GM15510 (cell line): Measurements from ENCODE around the gene PHF13.

Experiments
- POLR2A ChIP-seq: IDR thresholded peaks from 3 replicates; pipeline ENCODE4 v1.6.1; 2011; ENCODE audit warnings: borderline replicate concordance; ENCODE audit not compliant: insufficient read length; ENCODE audit errors: extremely low read depth

The PHF13 gene

DNA sequence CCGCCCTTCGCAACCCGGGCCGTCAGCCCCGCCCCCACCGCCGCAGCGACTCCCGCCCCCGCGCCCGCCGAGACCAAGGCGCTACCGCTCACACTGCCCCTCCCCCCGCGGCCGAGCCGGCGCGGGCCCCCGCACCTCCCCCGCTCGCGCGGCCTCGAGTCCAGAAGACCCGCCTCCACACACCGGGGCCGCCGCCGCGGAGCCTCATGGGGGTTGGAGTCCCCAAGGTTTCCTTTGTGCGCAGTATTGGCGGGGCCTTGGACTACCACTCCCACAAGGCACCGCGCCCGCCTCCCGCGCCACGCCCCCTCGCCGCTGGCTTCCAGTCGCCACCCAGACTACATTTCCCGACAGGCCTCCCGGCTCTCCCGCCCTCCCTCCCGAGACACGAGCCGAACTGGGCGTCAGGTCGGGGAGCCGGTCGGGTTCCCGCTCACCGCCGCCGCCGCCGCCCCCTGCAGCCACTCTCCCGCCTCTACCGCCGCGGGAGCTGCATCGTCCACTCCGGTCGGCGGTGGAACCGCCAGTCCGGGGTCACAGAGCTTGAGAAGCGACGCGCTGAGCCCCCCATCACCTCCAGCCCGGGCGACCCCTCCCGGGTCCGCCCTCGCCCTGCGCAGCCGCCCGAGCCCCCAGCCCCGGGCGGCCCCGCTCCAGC is at the start of gene PHF13:
Gene PHF13, plus strand, starts transcription at position 371 of the 658 bp plus-strand sequence. CDS start 336 bp downstream, outside the sequence.
- TF ChIP-seq POLR2A = peak; percentile 41

DNA sequence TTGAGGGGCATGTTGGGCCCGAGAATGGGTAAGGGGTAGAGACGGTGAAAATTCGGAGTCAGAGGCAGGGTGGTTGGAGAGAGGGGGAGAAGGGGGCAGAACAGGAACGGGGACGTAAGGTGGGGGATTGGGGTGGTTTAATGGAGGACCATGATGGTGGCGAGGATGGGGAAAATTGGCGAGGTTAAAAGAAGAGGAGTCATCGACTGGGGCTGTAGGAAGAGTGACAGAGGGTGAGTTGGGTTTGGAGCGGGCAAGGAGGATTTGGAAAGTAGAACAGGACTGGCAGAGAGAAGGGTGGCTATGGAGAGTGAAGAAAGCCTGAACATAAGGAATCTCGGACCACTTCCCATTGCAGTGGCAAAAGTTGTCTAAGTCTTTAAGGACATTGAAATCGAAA is 44.5 kb upstream of the PHF13 start:
- no peak for TF ChIP-seq POLR2A

DNA sequence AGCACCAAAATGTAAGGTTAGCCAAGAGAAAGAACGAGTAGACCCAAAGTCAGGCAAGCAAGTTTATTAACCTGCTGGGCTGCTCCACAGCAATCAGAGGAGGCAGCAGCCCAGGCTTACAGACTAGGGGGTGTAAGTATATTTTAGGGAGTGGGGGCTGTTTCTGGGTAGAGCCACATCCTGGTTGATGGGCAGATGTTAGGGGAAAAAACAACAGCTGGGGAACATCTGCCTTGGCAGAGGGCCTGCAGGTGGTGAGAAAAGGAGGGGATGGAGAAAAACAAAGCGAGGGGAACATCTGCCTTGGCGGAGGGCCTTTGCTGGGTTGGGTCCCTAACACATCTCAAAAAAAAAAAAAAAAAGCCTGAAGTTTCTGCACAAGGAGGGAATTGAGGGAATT is 43.4 kb upstream of the PHF13 start:
- no peak for TF ChIP-seq POLR2A

DNA sequence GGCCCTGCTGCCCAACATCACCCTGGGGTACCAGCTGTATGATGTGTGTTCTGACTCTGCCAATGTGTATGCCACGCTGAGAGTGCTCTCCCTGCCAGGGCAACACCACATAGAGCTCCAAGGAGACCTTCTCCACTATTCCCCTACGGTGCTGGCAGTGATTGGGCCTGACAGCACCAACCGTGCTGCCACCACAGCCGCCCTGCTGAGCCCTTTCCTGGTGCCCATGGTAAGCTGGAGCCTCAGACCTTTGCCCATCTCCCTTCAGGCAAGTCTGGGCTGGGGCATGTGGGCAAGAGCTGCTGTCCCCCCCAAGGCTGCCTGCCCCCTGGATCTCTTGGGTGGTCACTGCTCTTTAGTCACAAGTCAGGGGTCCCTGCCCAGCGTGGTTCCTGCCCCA is 42.5 kb upstream of the PHF13 start:
- TF ChIP-seq POLR2A = no peak

DNA sequence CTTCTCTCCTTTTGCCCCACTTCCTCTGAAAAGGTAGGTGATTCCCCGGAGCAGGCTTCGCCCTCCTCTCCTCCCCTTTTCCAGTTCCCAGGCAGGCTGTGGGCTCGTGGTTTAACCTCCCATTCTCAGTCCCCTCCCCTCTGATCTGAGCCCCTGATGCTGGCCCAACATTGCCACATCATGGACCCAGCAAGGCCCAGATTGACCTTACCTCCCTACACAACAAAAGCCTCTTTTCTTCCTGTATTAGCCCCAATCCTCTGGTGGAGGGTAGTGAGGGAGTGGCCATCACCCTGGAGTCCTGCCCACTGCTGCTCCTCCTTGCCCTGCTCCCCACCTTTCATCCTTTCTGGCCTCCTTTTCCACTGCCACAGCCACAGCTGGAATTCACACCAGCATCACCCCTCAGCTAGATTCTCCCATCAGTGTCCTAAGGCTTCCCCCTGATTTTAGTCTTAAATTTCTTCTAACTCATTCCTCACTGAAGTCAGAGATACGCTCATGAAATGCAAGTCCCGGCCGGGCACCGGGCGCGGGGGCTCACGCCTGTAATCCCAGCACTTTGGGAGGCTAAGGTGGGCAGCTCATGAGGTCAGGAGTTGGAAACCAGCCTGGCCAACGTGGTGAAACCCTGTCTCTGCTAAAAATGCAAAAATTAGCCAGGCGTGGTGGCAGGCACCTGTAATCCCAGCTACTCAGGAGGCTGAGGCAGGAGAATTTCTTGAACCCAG is 40.7 kb upstream of the PHF13 start:
- TF ChIP-seq POLR2A = no peak

DNA sequence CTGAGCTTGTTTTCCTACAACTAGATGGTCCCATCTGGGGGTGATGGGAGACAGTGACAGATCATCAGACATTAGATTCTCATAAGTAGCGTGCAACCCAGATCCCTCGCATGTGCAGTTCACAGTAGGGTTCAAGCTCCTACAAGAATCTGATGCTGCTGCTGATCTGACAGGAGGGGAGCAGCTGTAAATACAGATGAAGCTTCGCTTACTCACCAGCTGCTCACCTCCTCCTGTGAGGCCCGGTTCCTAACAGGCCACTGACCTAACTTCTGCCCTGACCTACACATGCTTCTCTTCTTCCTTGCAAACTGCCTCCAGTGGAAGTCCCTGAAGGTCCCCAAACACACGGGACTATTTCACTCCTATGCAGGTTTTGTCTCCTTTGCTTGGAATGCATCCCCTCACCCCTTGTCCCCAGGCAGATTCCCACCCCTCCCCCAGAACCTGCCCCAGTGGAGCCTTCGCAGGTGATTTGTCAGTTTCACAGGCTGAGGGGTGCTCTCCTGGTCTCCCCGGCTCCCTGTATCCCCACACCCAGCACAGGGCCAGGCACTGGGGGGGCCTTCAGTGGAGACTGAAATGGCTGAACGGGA is 39.4 kb upstream of the PHF13 start:
- no peak for TF ChIP-seq POLR2A

DNA sequence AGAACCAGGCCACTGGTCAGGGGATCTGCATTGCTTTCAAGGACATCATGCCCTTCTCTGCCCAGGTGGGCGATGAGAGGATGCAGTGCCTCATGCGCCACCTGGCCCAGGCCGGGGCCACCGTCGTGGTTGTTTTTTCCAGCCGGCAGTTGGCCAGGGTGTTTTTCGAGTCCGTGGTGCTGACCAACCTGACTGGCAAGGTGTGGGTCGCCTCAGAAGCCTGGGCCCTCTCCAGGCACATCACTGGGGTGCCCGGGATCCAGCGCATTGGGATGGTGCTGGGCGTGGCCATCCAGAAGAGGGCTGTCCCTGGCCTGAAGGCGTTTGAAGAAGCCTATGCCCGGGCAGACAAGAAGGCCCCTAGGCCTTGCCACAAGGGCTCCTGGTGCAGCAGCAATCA is 38.7 kb upstream of the PHF13 start:
- TF ChIP-seq POLR2A = no peak

DNA sequence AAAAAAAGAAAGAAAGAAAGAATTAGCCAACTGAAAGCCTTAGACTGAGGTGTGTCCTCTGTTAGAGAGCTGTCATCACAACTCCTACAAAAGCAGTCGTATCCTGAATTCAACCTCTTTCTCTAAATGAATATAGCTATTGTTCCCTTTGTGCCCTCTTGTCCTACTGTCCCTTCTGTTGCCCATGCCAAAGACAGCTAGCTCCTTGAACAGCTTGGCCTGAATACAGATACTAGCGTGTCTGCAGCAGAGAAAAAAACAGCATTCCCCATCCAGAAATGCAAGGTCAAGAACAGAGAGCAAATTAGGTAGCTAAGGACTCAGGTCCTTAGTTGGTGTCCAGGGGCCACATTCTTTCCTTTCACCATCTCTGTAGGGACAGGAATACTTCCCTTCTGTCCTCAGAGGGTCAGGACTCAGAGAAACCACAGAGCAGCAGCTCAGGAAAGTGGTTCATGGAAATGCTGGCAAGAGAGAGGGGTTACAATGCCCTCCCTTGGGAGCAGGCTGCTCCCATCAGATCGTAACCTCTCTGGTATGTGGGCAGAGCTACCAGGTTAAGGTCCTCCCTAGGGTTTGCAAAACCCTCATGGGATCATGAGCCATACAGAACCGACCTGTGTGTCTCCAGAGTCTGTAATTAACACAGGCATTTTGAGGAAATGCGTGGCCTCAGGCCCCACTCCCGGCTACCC is 35.6 kb upstream of the PHF13 start:
- TF ChIP-seq POLR2A = no peak

DNA sequence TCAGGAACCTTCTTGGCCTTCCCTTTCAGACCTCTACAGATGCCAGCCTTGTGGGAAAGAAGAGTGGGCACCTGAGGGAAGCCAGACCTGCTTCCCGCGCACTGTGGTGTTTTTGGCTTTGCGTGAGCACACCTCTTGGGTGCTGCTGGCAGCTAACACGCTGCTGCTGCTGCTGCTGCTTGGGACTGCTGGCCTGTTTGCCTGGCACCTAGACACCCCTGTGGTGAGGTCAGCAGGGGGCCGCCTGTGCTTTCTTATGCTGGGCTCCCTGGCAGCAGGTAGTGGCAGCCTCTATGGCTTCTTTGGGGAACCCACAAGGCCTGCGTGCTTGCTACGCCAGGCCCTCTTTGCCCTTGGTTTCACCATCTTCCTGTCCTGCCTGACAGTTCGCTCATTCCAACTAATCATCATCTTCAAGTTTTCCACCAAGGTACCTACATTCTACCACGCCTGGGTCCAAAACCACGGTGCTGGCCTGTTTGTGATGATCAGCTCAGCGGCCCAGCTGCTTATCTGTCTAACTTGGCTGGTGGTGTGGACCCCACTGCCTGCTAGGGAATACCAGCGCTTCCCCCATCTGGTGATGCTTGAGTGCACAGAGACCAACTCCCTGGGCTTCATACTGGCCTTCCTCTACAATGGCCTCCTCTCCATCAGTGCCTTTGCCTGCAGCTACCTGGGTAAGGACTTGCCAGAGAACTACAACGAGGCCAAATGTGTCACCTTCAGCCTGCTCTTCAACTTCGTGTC is 34.7 kb upstream of the PHF13 start:
- no peak for TF ChIP-seq POLR2A

DNA sequence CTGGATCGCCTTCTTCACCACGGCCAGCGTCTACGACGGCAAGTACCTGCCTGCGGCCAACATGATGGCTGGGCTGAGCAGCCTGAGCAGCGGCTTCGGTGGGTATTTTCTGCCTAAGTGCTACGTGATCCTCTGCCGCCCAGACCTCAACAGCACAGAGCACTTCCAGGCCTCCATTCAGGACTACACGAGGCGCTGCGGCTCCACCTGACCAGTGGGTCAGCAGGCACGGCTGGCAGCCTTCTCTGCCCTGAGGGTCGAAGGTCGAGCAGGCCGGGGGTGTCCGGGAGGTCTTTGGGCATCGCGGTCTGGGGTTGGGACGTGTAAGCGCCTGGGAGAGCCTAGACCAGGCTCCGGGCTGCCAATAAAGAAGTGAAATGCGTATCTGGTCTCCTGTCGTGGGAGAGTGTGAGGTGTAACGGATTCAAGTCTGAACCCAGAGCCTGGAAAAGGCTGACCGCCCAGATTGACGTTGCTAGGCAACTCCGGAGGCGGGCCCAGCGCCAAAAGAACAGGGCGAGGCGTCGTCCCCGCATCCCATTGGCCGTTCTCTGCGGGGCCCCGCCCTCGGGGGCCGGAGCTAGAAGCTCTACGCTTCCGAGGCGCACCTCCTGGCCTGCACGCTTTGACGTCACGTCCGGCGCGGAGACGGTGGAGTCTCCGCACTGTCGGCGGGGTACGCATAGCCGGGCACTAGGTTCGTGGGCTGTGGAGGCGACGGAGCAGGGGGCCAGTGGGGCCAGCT is 34.0 kb upstream of the PHF13 start, which contains the start of gene ZBTB48:
Gene ZBTB48, plus strand, starts transcription at position 621 of the 745 bp plus-strand sequence. CDS start 616 bp downstream, outside the sequence.
- TF ChIP-seq POLR2A = peak; percentile 99

DNA sequence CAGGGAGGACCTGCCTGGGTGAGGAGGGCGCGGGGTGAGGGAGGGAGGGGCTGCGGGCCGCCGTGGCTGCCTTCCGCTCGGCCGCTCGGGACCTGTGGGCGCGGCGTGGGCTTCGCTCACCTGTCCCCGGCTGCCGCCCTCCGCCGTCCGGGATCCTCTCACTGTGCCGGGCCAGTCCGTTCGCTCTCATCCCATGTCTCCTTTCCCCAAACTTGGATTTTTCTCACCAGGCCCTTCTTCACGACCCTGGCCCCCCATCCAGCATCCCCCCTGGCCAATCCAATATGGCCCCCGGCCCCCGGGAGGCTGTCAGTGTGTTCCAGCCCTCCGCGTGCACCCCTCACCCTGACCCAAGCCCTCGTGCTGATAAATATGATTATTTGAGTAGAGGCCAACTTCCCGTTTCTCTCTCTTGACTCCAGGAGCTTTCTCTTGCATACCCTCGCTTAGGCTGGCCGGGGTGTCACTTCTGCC is 33.4 kb upstream of the PHF13 start:
- no peak for TF ChIP-seq POLR2A

DNA sequence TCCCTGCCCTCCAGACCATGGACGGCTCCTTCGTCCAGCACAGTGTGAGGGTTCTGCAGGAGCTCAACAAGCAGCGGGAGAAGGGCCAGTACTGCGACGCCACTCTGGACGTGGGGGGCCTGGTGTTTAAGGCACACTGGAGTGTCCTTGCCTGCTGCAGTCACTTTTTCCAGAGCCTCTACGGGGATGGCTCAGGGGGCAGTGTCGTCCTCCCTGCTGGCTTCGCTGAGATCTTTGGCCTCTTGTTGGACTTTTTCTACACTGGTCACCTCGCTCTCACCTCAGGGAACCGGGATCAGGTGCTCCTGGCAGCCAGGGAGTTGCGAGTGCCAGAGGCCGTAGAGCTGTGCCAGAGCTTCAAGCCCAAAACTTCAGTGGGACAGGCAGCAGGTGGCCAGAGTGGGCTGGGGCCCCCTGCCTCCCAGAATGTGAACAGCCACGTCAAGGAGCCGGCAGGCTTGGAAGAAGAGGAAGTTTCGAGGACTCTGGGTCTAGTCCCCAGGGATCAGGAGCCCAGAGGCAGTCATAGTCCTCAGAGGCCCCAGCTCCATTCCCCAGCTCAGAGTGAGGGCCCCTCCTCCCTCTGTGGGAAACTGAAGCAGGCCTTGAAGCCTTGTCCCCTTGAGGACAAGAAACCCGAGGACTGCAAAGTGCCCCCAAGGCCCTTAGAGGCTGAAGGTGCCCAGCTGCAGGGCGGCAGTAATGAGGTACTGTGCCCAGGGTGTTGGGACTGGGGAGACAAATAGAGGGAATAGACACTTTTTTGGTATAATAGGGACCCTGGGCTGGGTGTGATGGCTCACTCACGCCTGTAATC is 32.7 kb upstream of the PHF13 start:
- no peak for TF ChIP-seq POLR2A

DNA sequence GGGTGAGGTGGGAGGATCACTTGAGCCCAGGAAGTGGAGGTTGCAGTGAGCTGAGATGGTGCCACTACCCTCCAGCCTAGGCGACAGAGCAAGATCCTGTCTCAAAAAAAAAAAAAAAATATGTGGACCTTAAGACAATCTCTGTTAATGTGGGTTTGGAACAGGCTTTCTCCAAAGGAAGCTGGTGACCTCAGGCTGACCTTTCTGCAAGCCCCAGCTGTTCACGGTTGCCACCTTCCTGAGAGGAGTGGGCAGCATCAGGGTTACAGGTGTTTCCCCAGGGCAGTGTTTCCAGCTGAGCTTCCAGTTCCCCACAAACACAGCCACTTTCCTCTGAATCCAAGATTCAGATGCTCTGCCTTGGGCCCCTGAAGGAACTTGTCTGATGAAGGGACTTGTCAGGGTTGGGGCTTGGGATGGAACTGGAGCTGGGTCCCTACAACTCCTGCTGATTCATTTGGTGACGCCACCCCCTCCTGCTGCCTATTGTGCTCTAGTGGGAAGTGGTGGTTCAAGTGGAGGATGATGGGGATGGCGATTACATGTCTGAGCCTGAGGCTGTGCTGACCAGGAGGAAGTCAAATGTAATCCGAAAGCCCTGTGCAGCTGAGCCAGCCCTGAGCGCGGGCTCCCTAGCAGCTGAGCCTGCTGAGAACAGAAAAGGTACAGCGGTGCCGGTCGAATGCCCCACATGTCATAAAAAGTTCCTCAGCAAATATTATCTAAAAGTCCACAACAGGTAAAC is 31.8 kb upstream of the PHF13 start:
- TF ChIP-seq POLR2A = no peak

DNA sequence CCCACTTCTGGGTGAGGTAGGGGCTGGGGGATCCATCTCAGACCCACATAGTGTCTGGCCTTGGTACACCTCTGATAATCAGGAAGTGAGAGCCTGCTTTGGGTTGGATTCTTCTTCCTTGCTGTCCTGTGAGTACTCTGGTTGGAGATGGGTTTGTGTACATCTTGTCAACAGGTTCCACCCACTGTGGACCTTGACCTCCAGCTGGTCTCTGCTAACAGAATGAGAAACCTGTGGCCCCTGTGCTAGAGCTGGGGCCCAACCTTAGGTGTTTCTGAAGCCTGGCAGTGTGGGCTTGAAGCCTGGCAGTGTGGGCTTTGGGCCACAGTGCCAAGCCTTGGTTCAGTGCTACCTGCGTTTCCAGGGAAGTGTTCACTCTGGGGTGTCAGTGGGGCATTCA is 31.2 kb upstream of the PHF13 start:
- TF ChIP-seq POLR2A = no peak
